Measurements from ENCODE around the gene ADAMTS19. TPM values are rescaled to one million over a fixed set of nuclear protein-coding genes. Genes with fewer than 3 reads are reported as not detected.
"Not testable (repeated sequence)": the region's sequence is repeated elsewhere in the genome, so short reads cannot be mapped to it uniquely, and the experiment has no call there.

The ADAMTS19 gene
- total and polyA plus RNA-seq, 2 of the 13 experiments (the other 11 are each of a cell fraction or from before 2014, with no cell fraction given): not detected

DNA sequence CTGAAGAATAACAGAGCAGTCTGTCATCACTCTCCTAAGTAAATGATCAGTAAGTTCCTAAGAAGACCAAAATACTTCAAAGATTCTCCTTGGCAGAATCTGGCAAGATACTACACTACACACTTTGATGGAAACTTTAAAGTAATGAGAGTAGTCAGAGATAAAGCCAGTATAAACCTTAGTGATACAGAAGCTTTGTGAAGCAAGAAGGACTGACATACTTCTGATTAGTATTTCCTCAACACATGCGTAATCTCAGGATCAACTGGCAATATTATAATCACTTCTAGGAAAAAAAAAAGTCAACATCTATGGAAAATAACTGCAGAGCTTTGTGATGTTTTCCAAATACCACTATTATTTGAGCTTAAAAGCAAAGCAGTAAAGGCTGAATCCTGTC, 34.0 kb upstream of the ADAMTS19 start:
- DNase-seq (ENCODE audit: low spot score) (no peak), ATAC-seq (no peak), FAIRE-seq (no peak)
- no peak overlapping the region for H3K27ac ChIP-seq (ENCODE audit: extremely low read length, insufficient read depth, low read length)
- no TSS peak for BruUV-seq (replicated peaks)
- intact Hi-C loops (cut with micrococcal nuclease; ENCODE audit: unreplicated experiment): no loop called here
- in situ Hi-C loops (cut with HindIII; ENCODE audit: extremely low pct_ligation_motif_present, low pct_unique_long_range_greater_than_20kb): no loop called here
- H3K9me3 ChIP-seq (ENCODE audit: low read length): no peaks in the 10 kb centered on the region
- no peak overlapping the region for H3K4me2 ChIP-seq (ENCODE audit: low read depth, low read length)
- CTCF ChIA-PET (ENCODE audit: low intra/inter-chr PET ratio, low total read pairs): no interaction called here
- H3K4me3 ChIP-seq (replicated peaks in 1 of 3; ENCODE audit: insufficient read depth in 1 of 3, low read depth in 2 of 3, low read length in 3 of 3): no peak overlapping the region
- H3K4me1 ChIP-seq (ENCODE audit: insufficient read depth, low read length): no peaks in the 10 kb centered on the region
- no peak overlapping the region for H3K9ac ChIP-seq (ENCODE audit: insufficient read depth, low read depth, low read length)
- no peak for TF ChIP-seq ZBTB8A (CRISPR knock-in tag; IDR thresholded peaks at IDR 0.05; ENCODE audit: borderline replicate concordance, low read depth)
- TF ChIP-seq ZNF607 (CRISPR knock-in tag; IDR thresholded peaks at IDR 0.05; ENCODE audit: borderline replicate concordance): no peak
- TF ChIP-seq ZNF883 (CRISPR knock-in tag; IDR thresholded peaks at IDR 0.05; ENCODE audit: not compliant biosample characterization): no peak
- TF ChIP-seq ZC3H4 (CRISPR knock-in tag; IDR thresholded peaks at IDR 0.05; ENCODE audit: borderline replicate concordance): no peak
- no peak for TF ChIP-seq ZNF180 (CRISPR knock-in tag; IDR thresholded peaks at IDR 0.05; ENCODE audit: borderline replicate concordance, low read depth)
- TF ChIP-seq MXD3 (CRISPR knock-in tag; IDR thresholded peaks at IDR 0.05): no peak
- no peak for TF ChIP-seq JUN (CRISPR knock-in tag; IDR thresholded peaks at IDR 0.05)
- no peak for TF ChIP-seq CEBPG (CRISPR knock-in tag; IDR thresholded peaks at IDR 0.05)
- TF ChIP-seq, protein P1, sequence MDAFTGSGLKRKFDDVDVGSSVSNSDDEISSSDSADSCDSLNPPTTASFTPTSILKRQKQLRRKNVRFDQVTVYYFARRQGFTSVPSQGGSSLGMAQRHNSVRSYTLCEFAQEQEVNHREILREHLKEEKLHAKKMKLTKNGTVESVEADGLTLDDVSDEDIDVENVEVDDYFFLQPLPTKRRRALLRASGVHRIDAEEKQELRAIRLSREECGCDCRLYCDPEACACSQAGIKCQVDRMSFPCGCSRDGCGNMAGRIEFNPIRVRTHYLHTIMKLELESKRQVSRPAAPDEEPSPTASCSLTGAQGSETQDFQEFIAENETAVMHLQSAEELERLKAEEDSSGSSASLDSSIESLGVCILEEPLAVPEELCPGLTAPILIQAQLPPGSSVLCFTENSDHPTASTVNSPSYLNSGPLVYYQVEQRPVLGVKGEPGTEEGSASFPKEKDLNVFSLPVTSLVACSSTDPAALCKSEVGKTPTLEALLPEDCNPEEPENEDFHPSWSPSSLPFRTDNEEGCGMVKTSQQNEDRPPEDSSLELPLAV (CRISPR knock-in tag; conservative IDR thresholded peaks at IDR 0.05; ENCODE audit: low read depth): no peak
- TF ChIP-seq ZNF121 (CRISPR knock-in tag; IDR thresholded peaks at IDR 0.05): no peak
- no peak for TF ChIP-seq ZNF598 (CRISPR knock-in tag; IDR thresholded peaks at IDR 0.05; ENCODE audit: borderline replicate concordance)
- TF ChIP-seq ZNF691 (CRISPR knock-in tag; IDR thresholded peaks at IDR 0.05; ENCODE audit: borderline replicate concordance, low read depth): no peak
- no peak for TF ChIP-seq HBP1 (CRISPR knock-in tag; IDR thresholded peaks at IDR 0.05; ENCODE audit: low read depth)
- no peak for TF ChIP-seq CAMTA2 (CRISPR knock-in tag; IDR thresholded peaks at IDR 0.05; ENCODE audit: borderline replicate concordance)
- TF ChIP-seq RARG (CRISPR knock-in tag; IDR thresholded peaks at IDR 0.05; ENCODE audit: low read depth): no peak
- H4K20me1 ChIP-seq (ENCODE audit: insufficient read depth, low read length): no peaks in the 10 kb centered on the region
- POLR2A ChIA-PET: no interaction called here
- no peaks in the 10 kb centered on the region for H3K79me2 ChIP-seq (ENCODE audit: insufficient read depth, low read length)
- WGBS (ENCODE audit: low lambda C conversion rate): 7% methylated on average over 1 of the region's 1 CpG
- no peaks in the 10 kb centered on the region for H3K36me3 ChIP-seq (replicated peaks in 1 of 2; ENCODE audit: control insufficient read depth in 1 of 2, insufficient read depth in 2 of 2, low read length in 2 of 2)
- no peaks in the 10 kb centered on the region for H3K27me3 ChIP-seq (ENCODE audit: control insufficient read depth in 1 of 2, insufficient read depth in 2 of 2, low read length in 2 of 2)
- no peak overlapping the region for H2AFZ ChIP-seq (ENCODE audit: low read length)

DNA sequence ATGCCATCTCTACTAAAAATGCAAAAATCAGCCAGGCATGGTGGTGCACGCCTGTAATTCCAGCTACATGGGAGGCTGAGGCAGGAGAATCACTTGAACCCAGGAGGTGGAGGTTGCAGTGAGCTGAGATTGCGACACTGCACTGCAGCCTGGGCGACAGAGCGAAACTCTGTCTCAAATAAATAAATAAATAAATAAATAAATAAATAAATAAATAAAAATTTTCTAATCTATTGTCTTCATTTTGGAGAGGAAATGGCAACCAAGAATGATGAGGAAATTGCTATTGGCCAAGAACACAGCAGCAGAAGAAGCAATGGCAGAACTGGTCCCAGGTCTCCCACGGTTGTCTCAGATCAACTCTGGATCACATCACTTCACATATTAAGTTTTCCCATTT, 31.5 kb upstream of the ADAMTS19 start:
- H4K20me1 ChIP-seq (ENCODE audit: insufficient read depth, low read length); H3K9me3 ChIP-seq (ENCODE audit: low read length); H3K27ac ChIP-seq (ENCODE audit: extremely low read length, insufficient read depth, low read length); H3K4me1 ChIP-seq (ENCODE audit: insufficient read depth, low read length); H3K4me2 ChIP-seq (ENCODE audit: low read depth, low read length); H3K9ac ChIP-seq (ENCODE audit: insufficient read depth, low read depth, low read length); H2AFZ ChIP-seq (ENCODE audit: low read length); CTCF ChIA-PET (ENCODE audit: low intra/inter-chr PET ratio, low total read pairs); in situ Hi-C loops (cut with HindIII; ENCODE audit: extremely low pct_ligation_motif_present, low pct_unique_long_range_greater_than_20kb); H3K4me3 ChIP-seq (replicated peaks in 1 of 3; ENCODE audit: insufficient read depth in 1 of 3, low read depth in 2 of 3, low read length in 3 of 3); POLR2A ChIA-PET; BruUV-seq (replicated peaks); ATAC-seq; H3K36me3 ChIP-seq (replicated peaks in 1 of 2; ENCODE audit: control insufficient read depth in 1 of 2, insufficient read depth in 2 of 2, low read length in 2 of 2); H3K27me3 ChIP-seq (ENCODE audit: control insufficient read depth in 1 of 2, insufficient read depth in 2 of 2, low read length in 2 of 2); intact Hi-C loops (cut with micrococcal nuclease; ENCODE audit: unreplicated experiment); FAIRE-seq; H3K79me2 ChIP-seq (ENCODE audit: insufficient read depth, low read length); DNase-seq (ENCODE audit: low spot score): not testable (repeated sequence)
- 43% methylated on average over 5 of the region's 5 CpGs for WGBS (ENCODE audit: low lambda C conversion rate)

Data from HepG2 (cell line).